HG03442 (cell line): Measurements from ENCODE around the gene KLHL21.
A peak's percentile ranks its signal among the peaks of the same experiment; 100 is the strongest.
"Not testable (repeated sequence)": the region's sequence is repeated elsewhere in the genome, so short reads cannot be mapped to it uniquely, and the experiment has no call there.

Source experiments
- ATAC-seq: cut with Tn5 transposase; IDR thresholded peaks from one replicate; pipeline ENCODE4 v1.9.1; 2021; ENCODE audit warnings: mild to moderate bottlenecking, moderate library complexity; ENCODE audit not compliant: unreplicated experiment

Gene KLHL21, protein sequence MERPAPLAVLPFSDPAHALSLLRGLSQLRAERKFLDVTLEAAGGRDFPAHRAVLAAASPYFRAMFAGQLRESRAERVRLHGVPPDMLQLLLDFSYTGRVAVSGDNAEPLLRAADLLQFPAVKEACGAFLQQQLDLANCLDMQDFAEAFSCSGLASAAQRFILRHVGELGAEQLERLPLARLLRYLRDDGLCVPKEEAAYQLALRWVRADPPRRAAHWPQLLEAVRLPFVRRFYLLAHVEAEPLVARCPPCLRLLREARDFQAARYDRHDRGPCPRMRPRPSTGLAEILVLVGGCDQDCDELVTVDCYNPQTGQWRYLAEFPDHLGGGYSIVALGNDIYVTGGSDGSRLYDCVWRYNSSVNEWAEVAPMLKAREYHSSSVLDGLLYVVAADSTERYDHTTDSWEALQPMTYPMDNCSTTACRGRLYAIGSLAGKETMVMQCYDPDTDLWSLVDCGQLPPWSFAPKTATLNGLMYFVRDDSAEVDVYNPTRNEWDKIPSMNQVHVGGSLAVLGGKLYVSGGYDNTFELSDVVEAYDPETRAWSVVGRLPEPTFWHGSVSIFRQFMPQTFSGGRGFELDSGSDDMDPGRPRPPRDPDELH

GRCh38 chr1:6602669-6603237, at the start of gene KLHL21:
TSS of gene KLHL21 (minus strand) at chr1:6602869. CDS start at chr1:6602817, 52 bp downstream.
- ATAC-seq: peak; percentile 50

GRCh38 chr1:6651909-6652308, 49.2 kb upstream of the KLHL21 start:
- ATAC-seq: no peak

GRCh38 chr1:6648556-6648955, 45.9 kb upstream of the KLHL21 start:
- no peak for ATAC-seq

GRCh38 chr1:6646499-6647148, 44.0 kb upstream of the KLHL21 start:
- no peak for ATAC-seq

GRCh38 chr1:6645018-6645417, 42.3 kb upstream of the KLHL21 start:
- no peak for ATAC-seq

DNA sequence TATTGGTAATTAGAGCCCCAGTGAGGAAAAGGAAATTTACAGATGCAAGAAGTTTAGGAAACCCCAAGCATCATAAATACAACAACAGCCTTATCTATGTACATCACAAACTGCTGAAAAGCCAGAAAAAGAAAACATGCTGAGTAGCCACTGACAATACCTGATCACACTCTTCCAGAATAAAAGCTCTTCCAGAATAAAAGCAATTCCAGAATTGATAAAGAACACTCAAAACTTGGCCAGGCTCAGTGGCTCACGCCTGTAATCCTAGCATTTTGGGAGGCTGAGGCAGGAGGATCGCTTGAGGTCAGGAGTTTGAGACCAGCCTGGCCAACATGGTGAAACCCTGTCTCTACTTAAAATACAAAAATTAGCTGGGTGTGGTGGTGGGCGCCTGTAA, 38.2 kb upstream of the KLHL21 start:
- ATAC-seq: not testable (repeated sequence)

GRCh38 chr1:6638226-6638625, 35.6 kb upstream of the KLHL21 start:
- ATAC-seq: no peak

DNA sequence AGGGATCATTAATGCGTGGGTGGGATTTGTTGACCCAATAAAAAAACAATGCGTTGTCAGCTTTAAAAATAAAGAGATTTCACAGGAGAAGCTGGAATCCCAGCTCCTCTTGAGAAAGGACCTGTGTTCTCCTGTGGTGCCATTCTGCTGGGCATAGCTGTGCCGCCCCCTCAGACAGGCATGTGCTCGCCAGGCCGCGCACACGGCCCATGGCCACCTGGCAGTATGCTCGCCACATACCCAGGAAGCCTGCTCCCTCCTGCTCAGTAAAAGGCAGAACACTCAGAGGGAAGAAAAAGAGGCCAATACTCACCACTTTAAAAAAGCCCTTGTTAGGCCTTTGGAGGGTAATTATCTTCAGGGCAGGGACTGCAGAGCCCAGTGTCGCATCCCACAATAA, 35.1 kb upstream of the KLHL21 start:
- ATAC-seq: no peak

DNA sequence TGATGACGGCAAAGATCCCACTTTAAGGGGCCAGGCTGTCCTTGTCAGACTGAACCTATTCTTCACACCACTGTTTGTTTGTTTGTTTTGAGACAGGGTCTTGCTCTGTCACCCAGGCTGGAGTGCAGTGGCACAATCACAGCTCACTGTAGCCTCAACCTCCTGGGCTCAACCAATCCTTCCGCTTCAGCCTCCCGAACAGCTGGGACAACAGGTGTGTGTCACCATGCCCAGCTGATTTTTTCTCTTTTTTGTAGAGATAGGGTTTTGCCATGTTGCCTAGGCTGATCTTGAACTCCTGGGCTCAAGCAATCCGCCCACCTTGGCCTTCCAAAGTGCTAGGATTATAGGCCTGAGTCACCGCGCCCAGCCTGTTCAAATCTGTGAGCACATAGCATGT, 34.1 kb upstream of the KLHL21 start:
- not testable (repeated sequence) for ATAC-seq

DNA sequence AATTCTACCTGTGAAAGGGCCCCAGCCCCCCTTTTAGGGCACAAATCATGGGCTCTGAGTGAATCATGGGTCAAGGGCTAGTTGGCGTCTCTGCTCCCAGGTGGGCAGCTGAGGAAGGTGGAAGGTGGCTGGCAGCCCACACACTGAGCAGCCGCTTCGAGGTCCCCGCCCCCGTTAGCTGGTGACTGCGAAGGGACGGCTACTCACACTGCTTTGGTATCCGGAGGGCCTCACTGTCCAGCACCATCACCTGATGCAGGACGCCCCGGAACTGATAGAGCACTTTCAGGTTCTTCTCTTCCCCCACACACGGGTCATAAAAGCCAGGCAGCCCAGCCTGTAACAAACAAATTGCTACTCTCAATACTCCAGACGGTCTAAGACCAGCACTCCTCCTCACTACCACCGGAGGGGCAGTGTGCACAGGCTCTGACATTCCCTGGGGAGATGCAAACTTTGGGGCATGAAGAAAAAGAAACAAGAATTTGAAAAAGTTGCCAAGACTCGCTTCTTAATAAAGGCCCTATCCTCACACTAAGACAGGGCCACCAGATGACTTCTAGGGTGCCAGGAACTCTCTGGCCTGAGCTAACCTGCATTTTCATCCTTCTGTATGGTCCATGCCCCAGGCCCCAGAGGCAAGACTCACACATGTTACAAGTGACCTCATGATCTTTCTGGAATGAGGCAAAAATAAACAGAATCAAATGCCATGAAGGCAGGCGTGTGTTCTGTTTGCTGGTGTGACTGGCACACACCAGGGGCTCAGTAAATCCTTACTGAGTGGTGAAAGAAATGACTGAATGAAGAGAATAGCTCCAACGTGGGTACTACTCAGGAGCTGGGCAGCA, 33.5 kb upstream of the KLHL21 start:
- ATAC-seq: no peak

DNA sequence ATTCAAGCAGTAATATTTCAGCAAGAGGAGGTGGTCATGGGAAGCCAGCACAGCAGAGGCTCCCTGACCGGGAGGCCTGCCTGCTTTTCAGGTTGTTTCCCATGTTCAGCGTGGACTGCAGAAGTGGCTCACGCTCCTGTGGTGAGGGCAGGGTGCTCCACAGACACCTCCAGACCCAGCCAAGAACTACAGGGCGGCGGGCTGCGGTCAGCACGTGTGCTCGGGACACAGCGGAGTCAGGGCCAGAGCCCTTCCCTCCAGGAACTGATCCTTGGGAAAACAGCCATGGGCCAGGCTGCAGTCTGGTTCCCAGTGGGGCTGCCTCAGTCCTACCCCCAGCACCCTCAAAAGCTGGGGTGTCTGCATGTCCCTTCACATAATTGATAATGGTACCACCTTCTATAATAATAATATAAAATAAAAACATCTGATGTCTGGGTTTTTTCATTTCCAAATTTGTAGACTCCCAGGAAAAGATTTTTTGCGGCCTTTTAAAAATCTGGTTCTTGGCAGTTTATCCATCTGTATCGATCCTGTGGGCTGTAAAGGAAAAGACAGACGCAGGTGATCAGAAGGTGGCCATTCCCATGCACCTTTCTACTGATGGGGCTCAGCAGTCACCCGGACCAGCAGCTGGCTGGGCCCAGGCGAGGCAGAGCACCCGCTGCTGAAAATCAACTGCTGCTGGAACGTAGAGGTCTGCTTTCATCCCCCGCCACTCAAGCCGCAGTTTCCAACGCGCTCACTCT, 32.7 kb upstream of the KLHL21 start:
- no peak for ATAC-seq

DNA sequence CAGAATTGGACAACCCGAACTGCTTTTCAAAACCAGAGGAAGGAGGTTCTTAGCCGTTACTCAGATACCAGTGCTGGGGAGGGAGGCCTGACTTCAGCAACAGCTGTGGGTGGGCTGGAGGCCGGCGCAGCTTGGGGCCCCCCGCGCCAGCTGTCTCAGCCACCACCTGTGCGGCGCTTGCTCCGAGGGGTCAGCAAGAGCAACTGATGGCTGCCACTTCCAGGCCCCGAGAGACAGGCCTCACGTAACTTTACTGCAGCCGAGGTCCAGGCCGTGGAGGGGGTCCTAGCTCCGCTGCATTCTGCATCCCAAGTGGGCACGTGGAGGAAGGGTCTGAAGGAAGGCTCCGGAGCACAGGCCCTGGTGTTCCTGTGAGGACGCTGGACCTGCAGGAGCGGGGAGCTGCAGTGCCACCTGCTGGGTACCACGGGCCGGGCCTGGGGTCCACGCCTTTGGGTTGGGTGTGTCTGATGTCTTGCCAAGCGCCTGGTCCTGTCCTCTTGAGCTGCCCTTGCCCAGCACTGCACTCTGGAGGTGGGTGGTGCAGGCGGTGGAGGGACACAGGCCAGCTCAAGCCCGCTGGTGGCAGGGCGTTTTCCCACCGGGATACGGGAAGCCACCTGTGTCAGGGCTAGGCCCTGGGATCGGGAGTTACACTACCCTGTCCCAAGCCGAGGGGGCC, 31.8 kb upstream of the KLHL21 start:
- ATAC-seq: no peak

GRCh38 chr1:6632588-6633514, 30.2 kb upstream of the KLHL21 start:
- ATAC-seq: no peak

- no peak for ATAC-seq
Observed at GRCh38 chr1:6631058-6631457, 28.4 kb upstream of the KLHL21 start.

DNA sequence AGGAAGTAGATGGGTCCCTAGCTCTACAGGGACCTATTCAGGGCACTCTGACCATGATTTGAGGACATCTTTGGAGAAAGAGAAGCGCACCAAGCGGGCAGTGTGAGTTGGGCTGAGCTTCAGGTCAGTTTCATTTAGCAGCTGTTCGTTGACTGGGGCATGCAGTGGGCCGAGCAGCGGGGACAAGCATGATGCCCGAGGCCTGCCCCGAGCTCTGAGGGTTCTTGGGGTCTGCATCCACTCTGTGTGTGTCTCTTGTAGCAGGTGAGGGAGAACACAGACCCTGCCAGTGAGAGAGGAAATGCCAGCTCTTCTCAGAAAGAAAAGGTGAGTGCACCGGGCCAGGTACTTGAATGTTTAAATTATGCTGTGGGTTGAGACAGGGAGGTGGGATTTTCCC, 27.4 kb upstream of the KLHL21 start:
- ATAC-seq: no peak

- no peak for ATAC-seq
Observed at GRCh38 chr1:6628971-6629479, 26.4 kb upstream of the KLHL21 start.

DNA sequence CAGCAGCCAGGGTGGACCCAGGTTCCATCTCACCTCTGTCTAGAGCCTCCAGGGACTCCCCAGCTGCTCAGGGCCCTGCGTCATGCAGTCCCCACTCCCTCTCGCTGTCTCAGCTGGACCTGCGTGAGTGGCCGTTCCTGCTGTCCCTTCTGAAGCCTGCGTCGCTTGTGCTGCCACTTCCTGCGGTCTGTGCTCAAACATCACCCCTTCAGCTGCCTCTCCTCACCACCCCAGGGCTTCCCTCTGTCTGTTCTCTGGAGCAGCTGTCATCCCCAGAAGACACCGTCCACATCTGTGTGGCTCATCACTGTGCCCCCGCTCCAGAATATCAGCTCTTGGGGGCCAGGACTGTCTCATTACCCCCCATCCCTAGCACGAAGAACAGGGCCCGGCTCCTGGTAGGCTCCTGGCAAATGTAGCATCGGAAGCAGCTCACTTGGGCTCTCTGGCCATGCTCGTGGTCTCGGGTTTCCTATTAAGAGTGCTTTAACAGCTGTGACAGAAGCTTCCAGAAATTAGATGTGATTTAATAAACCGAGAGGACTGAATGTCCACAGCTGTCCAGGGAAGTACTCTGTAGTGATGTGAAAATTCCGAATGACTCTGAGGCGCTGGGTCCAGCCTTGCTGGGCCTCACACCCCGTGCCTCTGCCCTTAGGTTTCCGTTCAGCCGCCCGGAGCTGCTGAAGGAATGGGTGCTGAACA, 25.3 kb upstream of the KLHL21 start:
- ATAC-seq: no peak

- ATAC-seq: no peak
Observed at GRCh38 chr1:6627031-6627430, 24.4 kb upstream of the KLHL21 start.
